Esophagus squamous epithelium (tissue), 4 donors: ENCODE measurements around the gene MPC1L.

Experiments used
- CTCF ChIP-seq, 6 experiments: fragments of 450-650 bp in 4 of 6; fragments of 200-600 bp in 2 of 6; sonication (generic) in 2 of 6; IDR thresholded peaks; one replicate each; pipeline ENCODE4 v1.5.1; 2016 to 2019; ENCODE audit warnings: antibody characterized with exemption in 6 of 6, mild to moderate bottlenecking in 4 of 6, moderate library complexity in 4 of 6
- POLR2A ChIP-seq, 4 donors: fragments of 450-650 bp; IDR thresholded peaks; one replicate each; pipeline ENCODE4 v1.6.1; 2017; ENCODE audit warnings: antibody characterized with exemption in 4 of 4, mild to moderate bottlenecking in 4 of 4, moderate library complexity in 3 of 4

- no peak for TF ChIP-seq POLR2A (IDR thresholded peaks at IDR 0.05)
- no peak for TF ChIP-seq CTCF (IDR thresholded peaks at IDR 0.05)
These were observed 41.8 kb upstream of the MPC1L start for GRCh38 chrX:40581336-40581920.
